Activated naive CD4-positive, alpha-beta T cell (primary cell): ENCODE data around the gene WNT9A.
A peak's percentile ranks its signal among the peaks of the same experiment; 100 is the strongest.

ENCODE experiments used
- DNase-seq, 4 experiments: peaks; one replicate each; lab custom pipeline; 2025; lab: John Stamatoyannopoulos, UW

WNT9A gene

GRCh38 chr1:227897704-227898438, 49.9 kb downstream of the WNT9A start:
- no peak for DNase-seq

GRCh38 chr1:227896710-227897655, 50.7 kb downstream of the WNT9A start:
- DNase-seq = no peak

GRCh38 chr1:227895828-227896685, 51.7 kb downstream of the WNT9A start:
- DNase-seq = no peak

- DNase-seq = no peak
Measured at GRCh38 chr1:227894831-227895451, 52.8 kb downstream of the WNT9A start.

GRCh38 chr1:227893949-227894721, 53.6 kb downstream of the WNT9A start:
- no peak for DNase-seq

GRCh38 chr1:227893300-227893948, 54.3 kb downstream of the WNT9A start:
- DNase-seq = no peak

GRCh38 chr1:227892489-227893299, 55.0 kb downstream of the WNT9A start:
- DNase-seq = no peak

GRCh38 chr1:227891955-227892488, 55.7 kb downstream of the WNT9A start:
- DNase-seq = no peak

- DNase-seq = no peak
Measured at GRCh38 chr1:227891223-227891954, 56.3 kb downstream of the WNT9A start.

- no peak for DNase-seq
Measured at GRCh38 chr1:227890451-227891222, 57.1 kb downstream of the WNT9A start.

- no peak for DNase-seq
Measured at GRCh38 chr1:227889863-227890405, 57.8 kb downstream of the WNT9A start.

- no peak for DNase-seq
Measured at GRCh38 chr1:227889047-227889862, 58.5 kb downstream of the WNT9A start.

GRCh38 chr1:227888404-227889046, 59.2 kb downstream of the WNT9A start:
- DNase-seq = no peak

- no peak for DNase-seq
Measured at GRCh38 chr1:227887697-227888403, 59.9 kb downstream of the WNT9A start.

- DNase-seq = peak in 1 of 4 experiments; percentile 41
Measured at GRCh38 chr1:227886993-227887696, 60.6 kb downstream of the WNT9A start.
